H9 (cell line): Measurements from ENCODE around the gene MIPOL1. TPM values are rescaled to one million over a fixed set of nuclear protein-coding genes. Genes with fewer than 3 reads are reported as not detected.
A peak's percentile ranks its signal among the peaks of the same experiment; 100 is the strongest.

Source experiments
- DNase-seq: peaks from one replicate; pipeline ENCODE4 v3.0.0-alpha.2; 2017
- H2AFZ ChIP-seq: one replicate; pipeline ENCODE4 v1.6.1; 2013; ENCODE audit warnings: mild to moderate bottlenecking, low read length, control low read depth, moderate library complexity
- H2AK5ac ChIP-seq: 2 replicates; pipeline ENCODE4 v1.6.1; 2013; ENCODE audit warnings: low read length, control low read depth, mixed read lengths; ENCODE audit not compliant: insufficient read length
- H2BK120ac ChIP-seq: one replicate; pipeline ENCODE4 v1.6.1; 2013; ENCODE audit warnings: low read depth, mild to moderate bottlenecking, low read length, control low read depth, inconsistent platforms; ENCODE audit not compliant: poor library complexity, severe bottlenecking
- H2BK12ac ChIP-seq: 2 replicates; pipeline ENCODE4 v1.6.1; 2013; ENCODE audit warnings: low read length, control low read depth, mixed read lengths, low read depth; ENCODE audit not compliant: insufficient read length
- H2BK15ac ChIP-seq: 2 replicates; pipeline ENCODE4 v1.6.1; 2013; ENCODE audit warnings: low read depth, low read length, control low read depth
- H2BK20ac ChIP-seq: one replicate; pipeline ENCODE4 v1.6.1; 2013; ENCODE audit warnings: low read depth, mild to moderate bottlenecking, low read length, control low read depth, inconsistent platforms; ENCODE audit not compliant: poor library complexity, severe bottlenecking
- H2BK5ac ChIP-seq: 2 replicates; pipeline ENCODE4 v1.6.1; 2013; ENCODE audit warnings: low read length, control low read depth, mixed read lengths; ENCODE audit not compliant: insufficient read length
- H3K14ac ChIP-seq: 2 replicates; pipeline ENCODE4 v1.6.1; 2013; ENCODE audit warnings: low read length, control low read depth; ENCODE audit not compliant: insufficient read depth
- H3K18ac ChIP-seq: 2 replicates; pipeline ENCODE4 v1.6.1; 2013; ENCODE audit warnings: low read depth, mild to moderate bottlenecking, mixed read lengths, low read length, control low read depth; ENCODE audit not compliant: insufficient read length
- H3K23ac ChIP-seq: 2 replicates; pipeline ENCODE4 v1.6.1; 2013; ENCODE audit warnings: low read length, control low read depth, mixed read lengths, low read depth; ENCODE audit not compliant: insufficient read length
- H3K23me2 ChIP-seq: 2 replicates; pipeline ENCODE4 v1.6.1; 2013; ENCODE audit warnings: low read depth, mild to moderate bottlenecking, mixed read lengths, low read length, control low read depth; ENCODE audit not compliant: insufficient read length, poor library complexity, severe bottlenecking
- H3K27ac ChIP-seq: 2 replicates; pipeline ENCODE4 v1.5.1; 2013; ENCODE audit warnings: low read length, control low read depth, mixed read lengths, low read depth; ENCODE audit not compliant: insufficient read length
- H3K27me3 ChIP-seq: 2 replicates; pipeline ENCODE4 v1.6.1; 2013; ENCODE audit warnings: low read length, control low read depth, inconsistent platforms; ENCODE audit not compliant: insufficient read depth
- H3K4ac ChIP-seq: 2 replicates; pipeline ENCODE4 v1.6.1; 2013; ENCODE audit warnings: low read depth, mild to moderate bottlenecking, control low read depth, inconsistent platforms, low read length, moderate library complexity
- H3K4me1 ChIP-seq: 2 replicates; pipeline ENCODE4 v1.6.1; 2013; ENCODE audit warnings: low read length, control low read depth, inconsistent platforms; ENCODE audit not compliant: insufficient read depth
- H3K4me2 ChIP-seq: 2 replicates; pipeline ENCODE4 v1.6.1; 2013; ENCODE audit warnings: low read length, control low read depth, mixed read lengths; ENCODE audit not compliant: insufficient read length, insufficient read depth
- H3K56ac ChIP-seq: 2 replicates; pipeline ENCODE4 v1.6.1; 2013; ENCODE audit warnings: low read depth, mild to moderate bottlenecking, mixed read lengths, low read length, control low read depth; ENCODE audit not compliant: insufficient read length
- H3K79me1 ChIP-seq: 2 replicates; pipeline ENCODE4 v1.6.1; 2013; ENCODE audit warnings: low read depth, mild to moderate bottlenecking, moderate library complexity, low read length, control low read depth, inconsistent platforms; ENCODE audit not compliant: insufficient read depth, poor library complexity, severe bottlenecking
- H3K79me2 ChIP-seq: 2 replicates; pipeline ENCODE4 v1.6.1; 2013; ENCODE audit warnings: low read length, control low read depth, inconsistent platforms; ENCODE audit not compliant: insufficient read depth
- H3K9ac ChIP-seq: 2 replicates; pipeline ENCODE4 v1.6.1; 2013; ENCODE audit warnings: low read length, control low read depth, mixed read lengths; ENCODE audit not compliant: insufficient read length; ENCODE audit errors: extremely low read depth
- H3K9me3 ChIP-seq: one replicate; pipeline ENCODE4 v1.6.1; 2013; ENCODE audit warnings: low read depth, low read length, inconsistent platforms; ENCODE audit not compliant: control insufficient read depth
- H3T11ph ChIP-seq: one replicate; pipeline ENCODE4 v1.6.1; 2013; ENCODE audit warnings: mild to moderate bottlenecking, low read length, control low read depth, inconsistent platforms
- H4K20me1 ChIP-seq: one replicate; pipeline ENCODE4 v1.6.1; 2013; ENCODE audit not compliant: control insufficient read depth, insufficient read length, insufficient read depth
- H4K5ac ChIP-seq: 2 replicates; pipeline ENCODE4 v1.6.1; 2013; ENCODE audit warnings: low read depth, mild to moderate bottlenecking, mixed read lengths, low read length, control low read depth; ENCODE audit not compliant: insufficient read length
- H4K8ac ChIP-seq: replicated peaks from 2 replicates; pipeline ENCODE4 v1.6.1; 2013; ENCODE audit warnings: low read length, control low read depth, mixed read lengths, low read depth; ENCODE audit not compliant: insufficient read length
- H4K91ac ChIP-seq: 2 replicates; pipeline ENCODE4 v1.6.1; 2013; ENCODE audit warnings: low read depth, mild to moderate bottlenecking, moderate library complexity, mixed read lengths, low read length, control low read depth; ENCODE audit not compliant: insufficient read length
- H3K27ac Mint-ChIP-seq, 3 experiments: 2 replicates in 2 of 3; 3 replicates in 1 of 3; pipeline ENCODE4 v1.8.0; 2020 to 2021; ENCODE audit warnings: mixed read lengths in 3 of 3, mild to moderate bottlenecking in 1 of 3, moderate library complexity in 1 of 3
- H3K27me3 Mint-ChIP-seq: 2 replicates; pipeline ENCODE4 v1.8.0; 2021; ENCODE audit warnings: low read depth, mild to moderate bottlenecking, moderate library complexity, mixed read lengths
- H3K36me3 Mint-ChIP-seq, 3 experiments: 2 replicates in 2 of 3; 3 replicates in 1 of 3; pipeline ENCODE4 v1.8.0; 2020 to 2021; ENCODE audit warnings: low read depth in 3 of 3, mixed read lengths in 3 of 3; ENCODE audit not compliant: insufficient read depth in 1 of 3
- H3K4me1 Mint-ChIP-seq, 2 experiments: 2 replicates each; pipeline ENCODE4 v1.8.0; 2020; ENCODE audit warnings: mixed read lengths in 2 of 2
- H3K4me3 Mint-ChIP-seq, 2 experiments: 2 replicates in 1 of 2; 3 replicates in 1 of 2; pipeline ENCODE4 v1.8.0; 2020 to 2021; ENCODE audit warnings: mild to moderate bottlenecking in 2 of 2, mixed read lengths in 2 of 2, moderate library complexity in 1 of 2
- H3K9me3 Mint-ChIP-seq, 2 experiments: 2 replicates in 1 of 2; 3 replicates in 1 of 2; pipeline ENCODE4 v1.8.0; 2020; ENCODE audit warnings: mild to moderate bottlenecking in 2 of 2, mixed read lengths in 2 of 2, moderate library complexity in 1 of 2
- CTCF ChIP-seq: fragments of 200-600 bp; sonication (generic); conservative IDR thresholded peaks from 3 replicates; pipeline ENCODE4 v1.8.0; 2021; ENCODE audit warnings: antibody characterized with exemption, mild to moderate bottlenecking
- WGBS: extraction: QIAGEN DNeasy Blood & Tissue Kit; methylation state at CpG from one replicate; pipeline ENCODE4 v1.1.7; 2013; ENCODE audit warnings: missing lambda C conversion rate, low lambda C conversion rate, mixed read lengths; ENCODE audit not compliant: insufficient read length; ENCODE audit errors: extremely low coverage; 5-methylcytosine and 5-hydroxymethylcytosine counted together
- total RNA-seq: library from RNA; stranded (reverse); gene quantifications from 2 replicates; pipeline ENCODE4 v1.2.1, GENCODE V29; 2021

The MIPOL1 gene
- total RNA-seq, 1 experiment from 2014 or later = 15.6 TPM

GRCh38 chr14:37150414-37150813 is 47.3 kb upstream of the MIPOL1 start:
- H3K4me2 ChIP-seq = no peak overlapping the region
- no peak overlapping the region for H3K23ac ChIP-seq
- H4K91ac ChIP-seq = no peak overlapping the region
- no peak for DNase-seq
- no peak overlapping the region for H3K56ac ChIP-seq
- peak; percentile 85 for TF ChIP-seq CTCF
- H3K9ac ChIP-seq = no peak overlapping the region
- H3K79me2 ChIP-seq = no peaks in the 10 kb centered on the region
- Mint-ChIP-seq H3K9me3 (peaks cover 0 to 4% of the 10 kb centered on the region in 2 experiments; a peak in 2 of 5 replicates), H3K36me3 (peaks cover 0 to 8% (median 4%) of the 10 kb centered on the region in 3 experiments; a peak in 2 of 7 replicates), H3K4me1 (peaks cover 2 to 7% of the 10 kb centered on the region in 2 experiments; a peak in 3 of 4 replicates), H3K27ac (no peak overlapping the region), H3K27me3 (no peaks in the 10 kb centered on the region), H3K4me3 (no peak overlapping the region)
- H4K20me1 ChIP-seq = no peaks in the 10 kb centered on the region
- no peak overlapping the region for H3T11ph ChIP-seq
- no peak overlapping the region for H2BK120ac ChIP-seq
- no peak overlapping the region for H3K4ac ChIP-seq
- H3K9me3 ChIP-seq = no peaks in the 10 kb centered on the region
- H2BK15ac ChIP-seq = no peak overlapping the region
- no peak overlapping the region for H3K27ac ChIP-seq
- WGBS = no CpG with 5 or more reads among the region's 3 CpGs
- no peak overlapping the region for H2BK20ac ChIP-seq
- H4K8ac ChIP-seq = no peak overlapping the region
- no peak overlapping the region for H2BK12ac ChIP-seq
- H2BK5ac ChIP-seq = no peak overlapping the region
- no peak overlapping the region for H4K5ac ChIP-seq
- no peak overlapping the region for H3K18ac ChIP-seq
- H2AK5ac ChIP-seq = no peak overlapping the region
- H2AFZ ChIP-seq = no peak overlapping the region
- no peaks in the 10 kb centered on the region for H3K23me2 ChIP-seq
- no peaks in the 10 kb centered on the region for H3K27me3 ChIP-seq
- H3K4me1 ChIP-seq = no peaks in the 10 kb centered on the region
- no peaks in the 10 kb centered on the region for H3K79me1 ChIP-seq
- H3K14ac ChIP-seq = no peak overlapping the region
